Measurements from ENCODE around the gene SLC22A15.

SLC22A15 gene

DNA sequence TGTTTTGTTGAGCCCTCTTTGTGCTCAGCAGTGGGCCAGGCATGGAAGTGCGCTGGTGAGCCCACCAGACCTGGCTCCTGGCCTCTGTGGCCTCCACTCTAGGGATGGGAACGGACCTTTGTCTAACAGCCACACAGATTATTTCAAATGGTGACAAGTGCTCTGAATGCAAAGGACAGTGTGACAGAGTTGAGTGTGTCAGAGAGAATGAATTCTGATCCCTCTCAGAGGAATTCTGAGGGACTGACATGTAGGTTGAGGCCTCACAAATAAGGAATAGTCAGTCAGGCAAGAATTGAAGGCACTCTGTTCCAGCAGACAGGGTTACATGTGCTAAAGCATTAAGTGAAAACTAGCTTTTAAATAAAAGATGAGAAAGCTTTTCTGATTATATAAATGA is 123.6 kb downstream of the SLC22A15 start:
- no peak for TF ChIP-seq CTCF (IDR thresholded peaks at IDR 0.05; ENCODE audit: borderline replicate concordance, insufficient read depth, low read depth, low read length)
- no peak overlapping the region for H3K4me3 ChIP-seq (ENCODE audit: low read depth, low read length)

- no peak overlapping the region for H3K4me3 ChIP-seq (ENCODE audit: low read depth, low read length)
Measured at GRCh38 chr1:116104667-116105066, 128.4 kb downstream of the SLC22A15 start.

DNA sequence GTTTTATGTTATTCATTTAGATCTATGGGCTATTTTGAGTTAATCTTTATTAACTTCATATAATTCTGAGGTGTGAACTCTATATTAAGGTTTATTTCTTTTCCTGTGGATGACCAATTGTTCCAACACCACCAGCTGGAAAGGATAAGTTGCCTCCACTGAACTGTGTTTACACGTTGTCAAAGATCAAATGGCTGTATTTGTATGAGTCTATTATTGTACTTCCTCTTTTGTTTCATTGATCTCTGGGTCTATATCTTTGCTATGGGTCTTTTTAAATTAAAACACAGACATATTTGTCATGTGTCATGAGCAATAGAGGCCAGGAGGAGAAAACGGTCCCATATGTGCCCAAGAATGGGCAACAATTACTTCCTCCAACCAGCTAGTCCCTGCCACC is 129.7 kb downstream of the SLC22A15 start:
- no peak overlapping the region for H3K4me3 ChIP-seq (ENCODE audit: low read depth, low read length)
- TF ChIP-seq CTCF (IDR thresholded peaks at IDR 0.05; ENCODE audit: borderline replicate concordance, insufficient read depth, low read depth, low read length): no peak

More at GRCh38 chr1:116104667-116105066, 128.4 kb downstream of the SLC22A15 start:
- no peak for TF ChIP-seq CTCF (IDR thresholded peaks at IDR 0.05; ENCODE audit: borderline replicate concordance, insufficient read depth, low read depth, low read length)

DNA sequence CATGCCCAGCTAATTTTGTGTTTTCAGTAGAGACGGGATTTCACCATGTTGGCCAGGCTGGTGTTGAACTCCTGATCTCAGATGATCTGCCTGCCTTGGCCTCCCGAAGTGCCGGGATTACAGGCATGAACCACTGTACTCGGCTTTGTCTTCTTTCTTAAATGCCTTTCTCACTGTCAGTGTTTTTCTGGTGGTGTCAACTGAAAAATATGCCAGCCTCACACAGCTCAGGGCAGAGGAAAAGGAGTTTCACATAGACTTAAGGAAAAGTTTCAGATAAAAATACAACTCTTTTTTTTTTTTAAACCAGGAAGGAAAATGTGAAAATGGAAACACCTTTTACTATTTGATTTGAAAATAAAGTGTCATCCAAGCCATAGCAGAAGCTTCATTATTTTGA is 130.3 kb downstream of the SLC22A15 start:
- H3K4me3 ChIP-seq (ENCODE audit: low read depth, low read length): no peak overlapping the region
- TF ChIP-seq CTCF (IDR thresholded peaks at IDR 0.05; ENCODE audit: borderline replicate concordance, insufficient read depth, low read depth, low read length): no peak

DNA sequence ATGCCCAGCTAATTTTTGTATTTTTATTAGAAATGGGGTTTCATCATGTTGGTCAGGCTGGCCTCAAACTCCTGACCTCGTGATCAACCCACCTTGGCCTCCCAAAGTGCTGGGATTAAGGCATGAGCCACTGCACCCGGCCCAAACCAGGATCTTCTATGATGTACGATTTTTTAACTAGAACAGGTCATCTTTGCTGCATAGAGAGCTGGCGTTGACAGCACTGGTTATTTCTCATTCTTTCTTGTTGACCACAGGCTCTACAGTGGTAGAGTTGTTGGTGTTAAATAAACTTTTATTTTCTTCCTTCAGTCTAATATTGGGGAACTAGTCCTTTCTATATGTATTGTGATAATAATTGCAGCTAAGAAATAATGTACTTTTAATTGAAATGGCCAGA is 131.1 kb downstream of the SLC22A15 start:
- H3K4me3 ChIP-seq (ENCODE audit: low read depth, low read length): no peak overlapping the region
- TF ChIP-seq CTCF (IDR thresholded peaks at IDR 0.05; ENCODE audit: borderline replicate concordance, insufficient read depth, low read depth, low read length): no peak

GRCh38 chr1:116110567-116111523 is 134.5 kb downstream of the SLC22A15 start, which contains the start of gene MAB21L3:
TSS of gene MAB21L3 (plus strand) at chr1:116111399. CDS start at chr1:116112616, 1,217 bp downstream.
- no peak for TF ChIP-seq CTCF (IDR thresholded peaks at IDR 0.05; ENCODE audit: borderline replicate concordance, insufficient read depth, low read depth, low read length)
- H3K4me3 ChIP-seq (ENCODE audit: low read depth, low read length): no peak within 1 kb of the TSS

DNA sequence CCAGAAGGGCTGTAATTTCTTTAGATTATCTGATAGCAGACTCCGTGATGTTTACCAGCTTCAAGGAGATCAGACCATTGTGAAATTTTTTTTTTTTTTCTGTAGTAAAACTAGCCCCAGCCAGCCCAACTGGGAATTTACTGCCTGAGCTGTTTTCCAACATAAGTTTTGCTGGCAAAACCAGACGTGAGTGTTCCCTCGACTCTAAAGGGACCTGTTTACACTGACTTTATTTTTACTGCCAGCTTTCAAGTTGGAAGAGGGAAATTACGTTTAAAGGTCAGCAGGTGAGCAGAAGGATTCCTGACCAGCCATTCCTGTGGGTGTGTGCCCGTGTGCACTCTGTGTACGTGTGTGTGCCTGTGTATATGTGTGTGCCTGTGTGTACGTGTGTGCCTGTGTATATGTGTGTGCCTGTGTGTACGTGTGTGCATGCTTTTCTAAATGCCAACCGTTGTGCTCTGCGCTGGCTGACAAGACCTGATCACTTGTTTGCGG is 135.3 kb downstream of the SLC22A15 start:
- H3K4me3 ChIP-seq (ENCODE audit: low read depth, low read length): no peak overlapping the region
- no peak for TF ChIP-seq CTCF (IDR thresholded peaks at IDR 0.05; ENCODE audit: borderline replicate concordance, insufficient read depth, low read depth, low read length)
